ENCODE measurements around the gene GCGR. TPM values are rescaled to one million over a fixed set of nuclear protein-coding genes. Genes with fewer than 3 reads are reported as not detected.
A peak's percentile ranks its signal among the peaks of the same experiment; 100 is the strongest.

GCGR gene
- total and polyA plus RNA-seq, 2 of the 13 experiments (the other 11 are each of a cell fraction or from before 2014, with no cell fraction given), result 0.04 to 0.13 TPM

GRCh38 chr17:81808778-81809555 lies 5.0 kb downstream of the GCGR start:
- no peaks in the 10 kb centered on the region for H3K36me3 ChIP-seq (replicated peaks in 1 of 2; ENCODE audit: control insufficient read depth in 1 of 2, insufficient read depth in 2 of 2, low read length in 2 of 2)
- no peak overlapping the region for H2AFZ ChIP-seq (ENCODE audit: low read length)
- H3K27ac ChIP-seq (ENCODE audit: extremely low read length, insufficient read depth, low read length), result no peak overlapping the region
- H3K4me3 ChIP-seq (replicated peaks in 1 of 3; ENCODE audit: insufficient read depth in 1 of 3, low read depth in 2 of 3, low read length in 3 of 3), result no peak overlapping the region
- in situ Hi-C loops (cut with HindIII; ENCODE audit: extremely low pct_ligation_motif_present, low pct_unique_long_range_greater_than_20kb) (no loop called here), intact Hi-C loops (cut with micrococcal nuclease; ENCODE audit: unreplicated experiment) (no loop called here)
- DNase-seq (ENCODE audit: low spot score) (no peak), ATAC-seq (peak; percentile 52), FAIRE-seq (no peak)
- no peaks in the 10 kb centered on the region for H4K20me1 ChIP-seq (ENCODE audit: insufficient read depth, low read length)
- CTCF ChIA-PET (ENCODE audit: low intra/inter-chr PET ratio, low total read pairs), result no interaction called here
- peaks cover 12 to 67% of the 10 kb centered on the region in 2 experiments for H3K27me3 ChIP-seq (ENCODE audit: control insufficient read depth in 1 of 2, insufficient read depth in 2 of 2, low read length in 2 of 2)
- no peaks in the 10 kb centered on the region for H3K79me2 ChIP-seq (ENCODE audit: insufficient read depth, low read length)
- H3K4me2 ChIP-seq (ENCODE audit: low read depth, low read length), result no peak overlapping the region
- POLR2A ChIA-PET, result no interaction called here
- H3K9me3 ChIP-seq (ENCODE audit: low read length), result no peaks in the 10 kb centered on the region
- no TSS peak for BruUV-seq (replicated peaks)
- H3K9ac ChIP-seq (ENCODE audit: insufficient read depth, low read depth, low read length), result no peak overlapping the region
- H3K4me1 ChIP-seq (ENCODE audit: insufficient read depth, low read length), result peaks cover 31% of the 10 kb centered on the region
- 47% methylated on average over 19 of the region's 20 CpGs for WGBS (ENCODE audit: low lambda C conversion rate)
- TF ChIP-seq HNF1A (IDR thresholded peaks at IDR 0.05; ENCODE audit: low read depth) (no peak), HNF1A (CRISPR knock-in tag; IDR thresholded peaks at IDR 0.05; ENCODE audit: borderline replicate concordance) (no peak), ZNF274 (CRISPR knock-in tag; IDR thresholded peaks at IDR 0.05) (peak; percentile 97), ZNF337 (CRISPR knock-in tag; IDR thresholded peaks at IDR 0.05; ENCODE audit: borderline replicate concordance, low read depth) (no peak), IRF9 (CRISPR knock-in tag; IDR thresholded peaks at IDR 0.05; ENCODE audit: borderline replicate concordance) (no peak), MAX (IDR thresholded peaks at IDR 0.05) (no peak), SMC3 (IDR thresholded peaks at IDR 0.05; ENCODE audit: low read length) (peak; percentile 14; the same call in 1 of the 2 replicates), IKZF5 (CRISPR knock-in tag; IDR thresholded peaks at IDR 0.05) (no peak), YEATS2 (CRISPR knock-in tag; IDR thresholded peaks at IDR 0.05; ENCODE audit: borderline replicate concordance) (no peak), RFXANK (CRISPR knock-in tag; IDR thresholded peaks at IDR 0.05) (no peak), AKNA (CRISPR knock-in tag; IDR thresholded peaks at IDR 0.05; ENCODE audit: borderline replicate concordance) (no peak), SRY (CRISPR knock-in tag; IDR thresholded peaks at IDR 0.05) (no peak)

All from HepG2 (cell line).